HepG2 (cell line): ENCODE measurements around the gene OCLN. TPM values are rescaled to one million over a fixed set of nuclear protein-coding genes. Genes with fewer than 3 reads are reported as not detected.
A peak's percentile ranks its signal among the peaks of the same experiment; 100 is the strongest.

Source experiments
- ATAC-seq: fragments of 200-7000 bp; cut with Tn5 transposase; 3 replicates; pipeline ENCODE4 v1.9.1; 2020; ENCODE audit warnings: mild to moderate bottlenecking, moderate library complexity
- BruUV-seq: library from RNA; stranded (reverse); fragments of 400-500 nt; replicated peaks from 2 replicates; lab custom pipeline; 2021; lab: Mats Ljungman, UMichigan
- CTCF ChIA-PET: fragments of 300-600 bp; formaldehyde crosslinking; extraction: SDS; loops from one replicate; lab custom pipeline; 2021; ENCODE audit warnings: low total read pairs, inconsistent platforms, low intra/inter-chr PET ratio; lab: Yijun Ruan, JAX
- POLR2A ChIA-PET: fragments of 350-600 bp; sonication (Branson Sonifier 250); formaldehyde crosslinking; loops from one replicate; lab custom pipeline; 2020; ENCODE audit warnings: antibody characterized with exemption, inconsistent platforms; lab: Yijun Ruan, JAX
- DNase-seq: peaks from one replicate; pipeline ENCODE4 v3.0.0-alpha.2; 2015; ENCODE audit warnings: low spot score
- FAIRE-seq: peaks from 3 replicates; lab custom pipeline; 2011; peaks lifted over from hg19 to GRCh38; lab: Jason Lieb, UNC
- H2AFZ ChIP-seq: one replicate; pipeline ENCODE4 v1.6.1; 2011; ENCODE audit warnings: low read length, inconsistent platforms
- H3K27ac ChIP-seq: fragments of 300-600 bp; 3 replicates; pipeline ENCODE4 v1.8.0; 2011; ENCODE audit warnings: mixed run types, mild to moderate bottlenecking, mixed read lengths, low read length, inconsistent platforms; ENCODE audit not compliant: insufficient read depth; ENCODE audit errors: extremely low read length
- H3K27me3 ChIP-seq, 2 experiments: fragments of 200-600 bp in 1 of 2; 2 replicates in 1 of 2; 3 replicates in 1 of 2; pipeline versions ENCODE4 v1.6.0 to v1.8.0; 2011; ENCODE audit warnings: low read length in 2 of 2, mild to moderate bottlenecking in 2 of 2, moderate library complexity in 2 of 2, inconsistent platforms in 1 of 2; ENCODE audit not compliant: insufficient read depth in 2 of 2, control insufficient read depth in 1 of 2
- H3K36me3 ChIP-seq, 2 experiments: fragments of 200-600 bp in 1 of 2; replicated peaks in 1 of 2; 2 replicates in 1 of 2; 3 replicates in 1 of 2; pipeline versions ENCODE4 v1.5.1 to v1.8.0; 2011; ENCODE audit warnings: low read length in 2 of 2, inconsistent platforms in 1 of 2; ENCODE audit not compliant: insufficient read depth in 2 of 2, control insufficient read depth in 1 of 2
- H3K4me1 ChIP-seq: 2 replicates; pipeline ENCODE4 v1.5.1; 2012; ENCODE audit warnings: low read length, inconsistent platforms; ENCODE audit not compliant: insufficient read depth
- H3K4me2 ChIP-seq: 2 replicates; pipeline ENCODE4 v1.6.0; 2011; ENCODE audit warnings: low read depth, low read length, inconsistent platforms
- H3K4me3 ChIP-seq, 3 experiments: fragments of 200-600 bp in 1 of 3; sonication (generic), shearing (Covaris generic) in 1 of 3; replicated peaks in 1 of 3; 2 replicates each; pipeline ENCODE4 v1.5.1; 2011 to 2016; ENCODE audit warnings: low read length in 3 of 3, inconsistent platforms in 2 of 3, low read depth in 2 of 3, mild to moderate bottlenecking in 2 of 3, control low read depth in 1 of 3, mixed read lengths in 1 of 3; ENCODE audit not compliant: insufficient read depth in 1 of 3
- H3K79me2 ChIP-seq: one replicate; pipeline ENCODE4 v1.6.1; 2011; ENCODE audit warnings: low read length, inconsistent platforms; ENCODE audit not compliant: insufficient read depth
- H3K9ac ChIP-seq: 2 replicates; pipeline ENCODE4 v1.6.0; 2011; ENCODE audit warnings: mild to moderate bottlenecking, low read depth, low read length, inconsistent platforms; ENCODE audit not compliant: insufficient read depth
- H3K9me3 ChIP-seq: 2 replicates; pipeline ENCODE4 v1.5.1; 2012; ENCODE audit warnings: mild to moderate bottlenecking, low read length
- H4K20me1 ChIP-seq: 2 replicates; pipeline ENCODE4 v1.6.0; 2011; ENCODE audit warnings: inconsistent platforms, mild to moderate bottlenecking, low read length, moderate library complexity; ENCODE audit not compliant: insufficient read depth
- ATF7-NPFF ChIP-seq: sonication (generic); formaldehyde crosslinking; IDR thresholded peaks from 2 replicates; pipeline ENCODE4 v1.8.1; 2023; ENCODE audit warnings: mild to moderate bottlenecking, low read depth, missing genetic modification reagents, moderate library complexity
- BRF2 ChIP-seq: sonication (generic); formaldehyde crosslinking; IDR thresholded peaks from 2 replicates; pipeline ENCODE4 v1.8.1; 2022; ENCODE audit warnings: mild to moderate bottlenecking, missing genetic modification reagents
- CREB1 ChIP-seq, 2 experiments: fragments of 450-650 bp in 1 of 2; IDR thresholded peaks; 2 replicates each; pipeline ENCODE4 v1.6.1; 2016 to 2017; ENCODE audit warnings: control low read depth in 1 of 2, mild to moderate bottlenecking in 1 of 2, missing compliant biosample characterization in 1 of 2, missing genetic modification characterization in 1 of 2
- ZFX ChIP-seq: sonication (generic); formaldehyde crosslinking; IDR thresholded peaks from 2 replicates; pipeline ENCODE4 v1.4.0; 2020; ENCODE audit warnings: mild to moderate bottlenecking, low read depth, missing genetic modification reagents, moderate library complexity
- ZNF24 ChIP-seq: fragments of 450-650 bp; IDR thresholded peaks from 2 replicates; pipeline ENCODE4 v1.6.1; 2017; ENCODE audit warnings: antibody characterized with exemption, mild to moderate bottlenecking
- ZNF441 ChIP-seq: sonication (generic); formaldehyde crosslinking; IDR thresholded peaks from 2 replicates; pipeline ENCODE4 v1.7.0; 2021; ENCODE audit warnings: missing genetic modification reagents, borderline replicate concordance
- ZNF83 ChIP-seq: sonication (generic); formaldehyde crosslinking; IDR thresholded peaks from 2 replicates; pipeline ENCODE4 v1.4.0; 2020; ENCODE audit warnings: missing genetic modification reagents, mild to moderate bottlenecking, borderline replicate concordance
- WGBS: methylation state at CpG from one replicate; pipeline ENCODE4 v1.1.6; 2017; ENCODE audit warnings: low lambda C conversion rate; 5-methylcytosine and 5-hydroxymethylcytosine counted together
- in situ Hi-C: cut with HindIII; loops from 2 replicates; pipeline ENCODE4 v1.10.0; 2017; ENCODE audit warnings: low pct_unique_long_range_greater_than_20kb; ENCODE audit not compliant: extremely low pct_ligation_motif_present
- intact Hi-C: fragments of 100-400 bp; cut with micrococcal nuclease; formaldehyde crosslinking; loops from one replicate; pipeline ENCODE4 v1.10.0; 2022; ENCODE audit not compliant: unreplicated experiment
- polyA plus RNA-seq, 8 experiments: library from polyadenylated mRNA; depleted of rRNA in 3 of 8; stranded (reverse) in 7 of 8; unstranded in 1 of 8; fragments of >200 nt; fragmentation: Illumina TruSeq in 4 of 8; extraction: Trizol in 4 of 8; gene quantifications; 2 replicates each; pipeline versions ENCODE4 v1.2.1 to v1.2.3, GENCODE V29; 2011 to 2016; ENCODE audit warnings: low read depth in 4 of 8, missing spikeins in 1 of 8, mixed read lengths in 1 of 8; ENCODE audit not compliant: insufficient read depth in 1 of 8
- total RNA-seq, 5 experiments: library from RNA; depleted of rRNA; stranded (reverse); fragments of >200 nt; fragmentation: Illumina TruSeq; extraction: Trizol; gene quantifications; 2 replicates each; pipeline ENCODE4 v1.2.3, GENCODE V29; 2016; ENCODE audit warnings: low read depth in 1 of 5

OCLN gene
- total and polyA plus RNA-seq, 2 of the 13 experiments (the other 11 are each of a cell fraction or from before 2014, with no cell fraction given) = 24.1 to 34.8 TPM

GRCh38 chr5:69485471-69485870, 7.1 kb upstream of the OCLN start (continued):
- TF ChIP-seq CREB1 (IDR thresholded peaks at IDR 0.05) (no peak), CREB1 (CRISPR knock-in tag; IDR thresholded peaks at IDR 0.05) (no peak), BRF2 (no peak), ZNF441 (no peak), ZNF83 (no peak)

- Histone ChIP-seq H3K36me3 (no peaks in the 10 kb centered on the region), H3K4me2 (peak overlapping the region; percentile 62), H3K9me3 (no peaks in the 10 kb centered on the region), H4K20me1 (no peaks in the 10 kb centered on the region), H3K27ac (no peak overlapping the region), H3K4me1 (peaks cover 61% of the 10 kb centered on the region), H3K4me3 (peak overlapping the region in 1 of 3 experiments; percentile 27; a peak in 1 of 6 replicates), H3K79me2 (peaks cover 12% of the 10 kb centered on the region), H3K27me3 (no peaks in the 10 kb centered on the region; a peak in 1 of 5 replicates), H2AFZ (peak overlapping the region; percentile 82), H3K9ac (no peak overlapping the region)
- FAIRE-seq = no peak
- ATAC-seq = no peak
- DNase-seq = no peak
- TF ChIP-seq ZNF24 (peak; percentile 77; the same call in 1 of the 2 replicates), ZFX (CRISPR knock-in tag) (peak; percentile 20; the same call in 1 of the 2 replicates), ATF7-NPFF (CRISPR knock-in tag) (no peak)
- no TSS peak for BruUV-seq
- POLR2A ChIA-PET = no interaction called here
- CTCF ChIA-PET = no interaction called here
- in situ Hi-C loops (no loop called here), intact Hi-C loops (no loop called here)
- 7% methylated on average over 4 of the region's 4 CpGs for WGBS
These were observed 3.3 kb upstream of the OCLN start for GRCh38 chr5:69489246-69489645.
